Measurements from ENCODE around the gene JARID2. TPM values are rescaled to one million over a fixed set of nuclear protein-coding genes. Genes with fewer than 3 reads are reported as not detected.

The JARID2 gene
- total RNA-seq, 3 donors from 2014 or later, result 10.6 to 11.8 (median 11.4) TPM

- intact Hi-C loops (cut with DNase I, micrococcal nuclease), result no loop called here
- TF ChIP-seq, protein P1, sequence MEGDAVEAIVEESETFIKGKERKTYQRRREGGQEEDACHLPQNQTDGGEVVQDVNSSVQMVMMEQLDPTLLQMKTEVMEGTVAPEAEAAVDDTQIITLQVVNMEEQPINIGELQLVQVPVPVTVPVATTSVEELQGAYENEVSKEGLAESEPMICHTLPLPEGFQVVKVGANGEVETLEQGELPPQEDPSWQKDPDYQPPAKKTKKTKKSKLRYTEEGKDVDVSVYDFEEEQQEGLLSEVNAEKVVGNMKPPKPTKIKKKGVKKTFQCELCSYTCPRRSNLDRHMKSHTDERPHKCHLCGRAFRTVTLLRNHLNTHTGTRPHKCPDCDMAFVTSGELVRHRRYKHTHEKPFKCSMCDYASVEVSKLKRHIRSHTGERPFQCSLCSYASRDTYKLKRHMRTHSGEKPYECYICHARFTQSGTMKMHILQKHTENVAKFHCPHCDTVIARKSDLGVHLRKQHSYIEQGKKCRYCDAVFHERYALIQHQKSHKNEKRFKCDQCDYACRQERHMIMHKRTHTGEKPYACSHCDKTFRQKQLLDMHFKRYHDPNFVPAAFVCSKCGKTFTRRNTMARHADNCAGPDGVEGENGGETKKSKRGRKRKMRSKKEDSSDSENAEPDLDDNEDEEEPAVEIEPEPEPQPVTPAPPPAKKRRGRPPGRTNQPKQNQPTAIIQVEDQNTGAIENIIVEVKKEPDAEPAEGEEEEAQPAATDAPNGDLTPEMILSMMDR (IDR thresholded peaks at IDR 0.05), result no peak
- no peaks in the 10 kb centered on the region for H3K36me3 ChIP-seq (ENCODE audit: low read depth)
- peaks cover 2% of the 10 kb centered on the region for H3K4me1 ChIP-seq (ENCODE audit: low read depth)
- H3K9me3 ChIP-seq, result no peaks in the 10 kb centered on the region
- ATAC-seq (no peak), DNase-seq (no peak)
- H3K4me3 ChIP-seq, result no peak overlapping the region
Measured at GRCh38 chr6:15550546-15551123, 304.8 kb downstream of the JARID2 start.

- peaks cover 2% of the 10 kb centered on the region for H3K4me1 ChIP-seq (ENCODE audit: low read depth)
- H3K4me3 ChIP-seq, result no peak overlapping the region
- no peaks in the 10 kb centered on the region for H3K36me3 ChIP-seq (ENCODE audit: low read depth)
- TF ChIP-seq, protein P1 (IDR thresholded peaks at IDR 0.05), result no peak
- DNase-seq (no peak), ATAC-seq (no peak)
- H3K9me3 ChIP-seq, result no peaks in the 10 kb centered on the region
- intact Hi-C loops (cut with DNase I, micrococcal nuclease), result no loop called here
Measured at GRCh38 chr6:15551262-15551661, 305.4 kb downstream of the JARID2 start.

- ATAC-seq, result peak; percentile 35
- no peaks in the 10 kb centered on the region for H3K9me3 ChIP-seq
- peaks cover 2% of the 10 kb centered on the region for H3K4me1 ChIP-seq (ENCODE audit: low read depth)
- TF ChIP-seq, protein P1 (IDR thresholded peaks at IDR 0.05), result no peak
- H3K4me3 ChIP-seq, result no peak overlapping the region
- no peak for DNase-seq
- intact Hi-C loops (cut with DNase I, micrococcal nuclease), result no loop called here
- H3K36me3 ChIP-seq (ENCODE audit: low read depth), result no peaks in the 10 kb centered on the region
Measured at GRCh38 chr6:15551798-15552197, 305.9 kb downstream of the JARID2 start.

GRCh38 chr6:15553031-15553430 lies 307.2 kb downstream of the JARID2 start:
- no peak for DNase-seq
- intact Hi-C loops (cut with DNase I, micrococcal nuclease), result no loop called here
- TF ChIP-seq, protein P1 (IDR thresholded peaks at IDR 0.05), result no peak
- Histone ChIP-seq H3K36me3 (ENCODE audit: low read depth) (no peaks in the 10 kb centered on the region), H3K9me3 (no peaks in the 10 kb centered on the region), H3K4me3 (no peak overlapping the region), H3K4me1 (ENCODE audit: low read depth) (no peaks in the 10 kb centered on the region)
- no peak for ATAC-seq

GRCh38 chr6:15553736-15554294 lies 307.9 kb downstream of the JARID2 start:
- no peaks in the 10 kb centered on the region for H3K36me3 ChIP-seq (ENCODE audit: low read depth)
- TF ChIP-seq, protein P1 (IDR thresholded peaks at IDR 0.05), result no peak
- H3K4me3 ChIP-seq, result no peak overlapping the region
- H3K9me3 ChIP-seq, result no peaks in the 10 kb centered on the region
- intact Hi-C loops (cut with DNase I, micrococcal nuclease), result no loop called here
- DNase-seq, result no peak
- no peaks in the 10 kb centered on the region for H3K4me1 ChIP-seq (ENCODE audit: low read depth)
- ATAC-seq, result no peak

All from mucosa of descending colon (tissue), 3 donors.